CD4-positive, alpha-beta T cell treated with Interleukin-21 for 1 hour (primary cell): ENCODE data around the gene SEC24D.

Experiments
- DNase-seq: peaks from one replicate; pipeline ENCODE4 v3.0.0-alpha.2; 2020

SEC24D gene

DNA sequence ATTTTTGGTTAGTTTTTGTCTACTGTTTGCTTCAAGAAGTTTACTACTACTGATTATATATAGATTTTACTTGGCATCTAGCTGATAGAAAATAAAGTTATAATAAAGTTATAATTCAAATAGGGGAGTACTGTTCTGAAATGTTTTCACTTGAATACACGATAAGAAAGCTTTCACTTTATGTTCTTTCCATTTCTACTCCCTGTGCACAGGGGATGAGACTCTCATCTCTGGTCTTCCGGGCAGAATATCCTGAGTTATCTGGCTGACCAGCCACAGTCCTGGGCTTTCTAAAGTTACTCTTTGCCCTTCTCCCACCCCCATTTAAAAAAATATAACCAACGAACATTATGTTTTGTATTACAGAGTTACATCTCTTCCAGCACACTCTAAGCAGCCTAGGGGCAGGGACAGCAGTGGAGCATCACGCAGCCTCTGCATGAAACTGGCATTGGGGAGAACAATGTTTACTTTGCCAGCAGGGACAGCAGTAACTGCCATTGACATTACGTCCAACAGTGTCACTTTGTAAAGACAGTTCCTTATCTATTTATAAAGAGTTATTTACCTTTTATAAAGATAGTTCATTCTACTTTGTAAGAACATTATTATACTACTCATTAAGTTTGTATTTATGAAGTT lies 86.5 kb downstream of the SEC24D start:
- DNase-seq, result no peak

DNA sequence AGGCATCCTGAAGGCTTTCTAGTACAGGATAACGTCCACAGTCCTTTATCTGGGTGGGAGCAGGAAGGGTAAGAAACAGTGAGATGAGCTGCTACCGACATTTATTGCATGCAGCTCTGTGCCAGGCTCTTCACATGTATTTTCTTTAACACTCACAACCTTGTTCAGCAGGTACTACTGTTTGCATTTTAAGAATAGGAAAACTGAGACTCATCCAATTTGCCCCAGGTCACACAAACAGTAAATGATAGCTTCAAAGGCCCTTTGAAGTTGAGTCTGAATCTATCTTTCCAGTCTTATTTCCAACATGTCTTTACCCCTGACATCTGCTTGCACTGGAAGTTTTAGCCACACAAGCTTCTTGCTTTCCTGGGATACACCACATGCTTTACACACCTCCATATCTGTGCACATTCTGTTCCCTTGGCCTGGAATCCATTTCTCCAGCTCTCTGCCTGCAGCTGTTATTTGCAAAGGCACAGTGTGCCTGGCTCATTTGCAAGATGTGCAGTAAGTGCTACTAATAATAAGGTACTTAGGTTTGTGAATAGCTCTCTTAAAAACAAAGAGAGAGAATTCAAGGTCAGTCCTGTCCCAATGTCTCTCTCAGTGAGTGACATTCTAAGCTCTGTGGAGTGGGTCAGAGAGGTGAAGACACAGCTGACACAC lies 89.5 kb downstream of the SEC24D start:
- no peak for DNase-seq

- no peak for DNase-seq
These were observed 90.6 kb downstream of the SEC24D start for GRCh38 chr4:118745357-118745756.

GRCh38 chr4:118743867-118744266 lies 92.1 kb downstream of the SEC24D start:
- DNase-seq, result no peak

- no peak for DNase-seq
These were observed 93.9 kb downstream of the SEC24D start for GRCh38 chr4:118742050-118742449.

DNA sequence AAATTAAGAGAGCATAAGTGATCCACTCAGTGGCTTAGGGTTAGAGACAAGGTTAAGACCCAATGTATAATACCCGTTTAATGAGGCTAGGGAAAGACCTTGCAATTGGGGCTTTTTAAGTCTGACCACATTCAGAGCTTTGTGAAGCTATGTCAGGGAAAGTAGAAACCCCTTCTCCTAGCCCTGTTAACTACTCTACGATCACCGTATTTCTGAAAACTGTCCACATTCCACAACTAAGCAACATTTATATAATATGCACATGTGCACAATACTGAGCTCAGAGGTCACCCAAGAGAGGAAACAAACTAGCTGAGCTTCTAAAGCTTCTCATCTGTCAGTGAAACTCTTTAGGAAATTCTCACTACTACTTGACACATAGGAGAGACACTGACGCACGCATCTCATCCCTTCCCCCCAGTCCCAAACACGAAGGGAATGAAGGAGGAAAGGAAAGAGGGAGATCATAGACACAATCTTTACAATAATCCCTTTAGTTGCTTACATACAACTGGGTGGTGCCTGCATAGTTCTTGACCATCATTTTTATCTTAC lies 94.5 kb downstream of the SEC24D start:
- DNase-seq, result no peak

GRCh38 chr4:118740869-118741268 lies 95.1 kb downstream of the SEC24D start:
- peak; percentile 6 for DNase-seq

DNA sequence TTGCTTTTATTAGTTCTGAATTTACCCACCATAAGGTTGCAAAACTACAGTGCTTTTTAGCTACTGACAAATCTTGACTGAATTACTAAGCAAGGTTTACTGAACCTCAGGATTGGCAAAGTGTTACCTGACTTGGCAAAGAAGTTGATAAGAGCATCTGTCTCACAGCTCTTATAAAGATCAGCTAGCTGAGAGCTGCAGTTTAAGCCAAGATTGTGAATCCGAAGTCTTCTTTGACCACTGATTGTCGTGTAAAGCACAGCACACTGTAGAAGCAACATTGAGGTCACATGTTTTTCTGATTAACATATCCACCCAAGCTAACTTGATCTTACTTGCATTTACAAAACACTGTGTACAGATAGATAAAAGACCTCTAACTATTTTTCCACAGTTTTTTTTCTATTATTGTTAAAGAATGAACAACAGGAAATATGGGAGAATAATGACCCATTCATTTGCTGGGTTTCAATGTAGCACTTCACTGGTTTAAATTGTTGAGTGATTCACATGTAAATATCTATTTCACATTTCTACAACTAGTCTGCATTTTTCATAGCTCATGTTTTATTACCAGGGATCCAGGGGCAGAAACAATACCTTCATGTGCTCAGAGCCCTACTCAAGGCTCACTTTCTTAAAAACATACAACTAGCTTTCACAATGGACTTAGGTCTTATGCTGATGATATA lies 96.8 kb downstream of the SEC24D start:
- no peak for DNase-seq

GRCh38 chr4:118738090-118738489 lies 97.8 kb downstream of the SEC24D start:
- no peak for DNase-seq

DNA sequence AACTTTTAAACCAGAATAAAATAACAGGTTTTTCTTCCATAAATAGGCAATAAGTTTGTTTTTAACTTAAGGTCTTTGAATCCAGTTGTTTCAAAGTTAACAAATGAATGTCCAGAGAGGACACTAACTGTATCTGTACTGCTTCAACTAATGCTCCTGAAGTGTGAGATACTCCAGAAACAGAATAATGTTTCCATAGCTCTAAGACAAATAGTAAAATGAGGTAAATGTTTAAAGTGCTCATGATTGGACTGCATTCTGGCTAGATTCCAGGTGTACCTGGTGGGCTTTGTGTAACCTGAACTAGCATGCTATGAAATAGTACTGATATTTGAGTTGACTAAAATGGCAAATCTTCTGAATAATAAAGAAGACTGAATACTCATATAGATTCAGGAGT lies 99.0 kb downstream of the SEC24D start:
- no peak for DNase-seq

GRCh38 chr4:118734491-118735205 lies 101.3 kb downstream of the SEC24D start:
- no peak for DNase-seq

DNA sequence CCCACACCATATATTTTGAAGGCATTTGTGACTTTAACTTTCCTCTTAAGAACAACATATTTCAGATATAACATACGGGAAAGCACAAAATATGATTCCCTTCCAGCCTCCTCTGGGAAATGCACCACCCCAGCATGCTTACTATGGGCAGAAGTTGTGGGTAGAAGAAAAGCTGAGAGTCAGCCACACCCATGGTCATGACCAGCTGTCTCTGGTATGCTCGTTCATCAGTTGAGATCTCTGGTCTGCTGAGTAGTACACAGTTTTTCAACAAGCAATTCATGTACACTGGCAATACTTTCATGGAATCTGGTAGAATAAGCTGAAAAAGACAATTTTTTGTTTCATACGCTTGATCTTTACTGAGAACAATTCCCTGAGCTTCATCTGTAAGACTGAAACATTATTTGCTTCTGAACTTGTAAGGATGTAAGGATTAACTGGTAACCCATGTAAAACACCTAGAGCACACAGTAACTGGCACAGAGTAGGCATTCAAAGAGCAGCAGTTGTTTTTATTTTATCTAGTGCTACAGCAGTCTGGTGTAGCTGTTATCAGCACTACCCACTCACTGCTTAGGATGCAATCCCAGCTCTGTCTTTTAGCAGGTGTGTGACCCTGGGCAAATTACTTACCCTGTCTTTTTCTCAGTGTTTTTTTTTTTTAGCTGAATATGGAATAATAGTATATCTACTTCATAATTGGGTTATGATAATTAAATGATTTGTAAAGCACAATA lies 103.2 kb downstream of the SEC24D start:
- DNase-seq, result no peak

DNA sequence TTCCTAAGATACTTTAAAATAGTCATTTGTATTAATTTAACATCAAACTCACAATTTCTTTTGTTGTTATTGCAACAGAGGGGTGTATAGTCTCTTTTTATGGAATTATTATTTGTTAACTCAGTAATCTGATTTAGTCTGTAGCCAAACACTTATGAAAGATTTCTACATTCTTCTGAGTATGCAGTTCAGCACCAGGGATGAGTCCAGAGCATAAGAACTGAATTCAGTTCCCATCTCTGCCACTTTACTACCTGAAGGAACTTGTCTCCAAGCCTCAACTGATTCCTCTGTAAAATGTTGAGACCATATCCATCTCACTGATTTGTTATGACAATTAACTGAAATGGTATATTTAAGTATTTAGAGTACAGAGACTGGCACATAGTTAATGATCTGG lies 105.2 kb downstream of the SEC24D start:
- DNase-seq, result no peak

DNA sequence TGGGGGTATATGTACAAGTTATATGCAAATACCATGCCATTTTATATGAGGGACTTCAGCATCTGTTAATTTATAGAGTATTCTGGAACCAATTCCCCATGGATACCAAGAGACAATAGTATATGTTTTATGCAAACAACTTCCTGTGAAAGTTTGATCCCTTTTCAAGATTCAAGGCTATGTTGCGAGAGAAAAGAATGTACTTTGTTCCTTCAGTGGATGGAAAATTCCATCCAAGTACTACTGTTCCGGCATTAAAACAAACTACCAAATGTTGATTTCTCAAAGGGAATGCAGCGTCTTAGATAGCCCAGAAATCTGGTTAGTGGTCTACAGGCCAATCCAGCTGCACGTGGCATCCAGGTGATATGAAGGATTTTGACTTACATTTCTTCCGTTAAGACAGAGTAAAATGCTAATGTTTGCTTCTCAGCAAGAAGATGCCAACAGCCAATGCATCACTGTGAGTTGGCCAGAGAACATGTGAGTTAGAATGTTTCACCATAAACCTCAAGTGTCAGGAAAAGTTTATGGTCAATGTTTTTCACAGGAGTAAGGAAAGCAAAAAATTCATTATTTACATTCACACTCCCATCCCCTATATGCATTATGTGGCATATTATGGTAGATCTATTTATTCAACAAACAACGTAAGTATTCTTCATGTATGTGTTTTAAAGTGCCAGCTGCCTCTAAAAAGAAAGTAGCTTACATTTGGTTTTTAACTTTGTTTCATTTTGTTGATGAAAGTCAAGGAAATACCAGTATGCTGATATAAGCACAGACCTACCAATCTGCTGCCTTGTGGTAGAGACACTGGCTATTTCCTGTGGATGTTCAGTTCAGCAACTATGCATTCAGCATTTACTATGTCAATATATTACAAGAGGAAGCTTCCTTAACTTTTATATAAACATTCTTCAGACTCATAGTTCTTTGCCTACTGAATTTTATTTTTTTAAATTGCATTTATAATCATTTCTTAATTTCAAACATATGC lies 106.3 kb downstream of the SEC24D start:
- DNase-seq, result peak; percentile 18

DNA sequence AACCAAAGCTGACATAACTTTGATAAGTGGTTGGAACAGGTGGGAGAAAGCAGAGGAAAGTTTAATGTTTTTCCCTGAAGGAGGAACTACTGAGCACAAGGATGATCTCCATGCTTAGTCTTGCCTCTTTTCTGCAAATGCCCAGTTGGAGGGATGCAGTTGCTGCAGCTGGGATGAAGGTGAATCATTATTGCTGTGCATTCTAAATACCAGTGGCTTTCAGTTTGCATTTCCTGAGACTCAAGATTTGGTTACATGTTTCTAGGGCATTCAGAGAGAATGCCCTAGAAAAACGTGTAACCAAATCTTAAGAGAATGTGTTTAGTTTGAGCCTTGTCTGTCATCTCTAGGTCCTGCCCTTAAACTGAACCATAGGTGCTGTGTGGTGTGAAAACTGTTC lies 108.6 kb downstream of the SEC24D start:
- no peak for DNase-seq

GRCh38 chr4:118723369-118723768 lies 112.6 kb downstream of the SEC24D start:
- DNase-seq, result no peak

DNA sequence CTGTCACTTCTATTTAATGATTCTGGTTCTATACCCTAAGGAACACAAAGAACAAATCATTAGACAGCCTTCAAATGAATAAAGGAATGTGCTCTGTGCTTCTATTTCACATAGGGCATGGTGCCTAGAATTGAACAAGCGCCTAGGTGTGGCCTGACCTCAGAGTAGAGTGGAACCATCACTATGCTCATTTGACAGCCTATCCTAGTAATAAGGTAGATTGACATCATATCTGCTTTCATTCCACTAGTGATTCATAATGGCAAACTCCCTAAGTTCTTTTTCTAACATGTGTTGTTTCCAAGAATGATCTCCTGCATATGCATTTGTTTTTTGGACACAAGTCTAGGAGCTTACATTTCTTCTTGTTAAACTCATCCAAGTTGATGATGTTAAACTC lies 114.2 kb downstream of the SEC24D start:
- DNase-seq, result no peak

GRCh38 chr4:118718511-118719170 lies 117.3 kb downstream of the SEC24D start:
- DNase-seq, result no peak

DNA sequence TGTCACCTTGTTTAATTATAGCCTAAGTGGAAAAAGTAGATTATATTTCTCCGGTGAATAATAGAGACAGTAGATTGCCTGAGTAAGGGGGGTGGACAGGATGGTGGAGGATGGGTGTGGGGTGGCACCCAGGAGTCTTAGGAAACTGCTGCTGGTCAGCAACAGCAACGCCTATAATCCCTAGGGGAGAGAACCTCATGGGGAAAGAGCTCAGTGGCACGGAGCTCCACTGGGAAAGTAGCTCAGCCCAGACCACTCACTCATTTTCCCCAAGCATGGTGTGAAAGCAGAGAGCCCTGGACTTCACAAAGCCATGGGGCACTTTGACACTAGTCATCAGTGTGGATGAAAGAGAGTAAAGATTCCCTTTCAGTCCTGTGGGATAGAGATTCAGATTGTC lies 119.6 kb downstream of the SEC24D start:
- no peak for DNase-seq

- no peak for DNase-seq
These were observed 121.2 kb downstream of the SEC24D start for GRCh38 chr4:118714682-118715081.

DNA sequence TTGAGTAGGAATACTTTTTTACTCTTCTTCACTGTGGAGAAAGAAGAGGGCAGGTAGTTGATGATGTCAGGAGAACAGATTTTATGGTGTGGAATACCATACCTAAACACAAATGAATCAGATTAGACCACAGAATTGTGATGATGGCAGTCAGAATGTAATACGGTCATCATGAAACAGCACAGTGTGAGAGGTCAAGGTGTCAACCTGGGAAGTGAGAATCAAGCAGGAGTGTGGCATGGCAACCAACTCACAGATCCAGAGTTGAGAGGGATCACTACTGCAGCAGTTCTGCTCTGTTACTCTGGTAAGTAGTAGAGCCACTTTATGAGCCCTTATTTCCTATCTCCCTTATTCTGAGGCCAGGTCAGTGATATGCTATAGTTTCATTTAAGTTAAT lies 123.1 kb downstream of the SEC24D start:
- no peak for DNase-seq
